ENCODE results near the gene DGCR6L. TPM values are rescaled to one million over a fixed set of nuclear protein-coding genes. Genes with fewer than 3 reads are reported as not detected.
"Not testable (repeated sequence)": the region's sequence is repeated elsewhere in the genome, so short reads cannot be mapped to it uniquely, and the experiment has no call there.

DGCR6L gene
- total RNA-seq, 1 donor from 2014 or later: 24.1 TPM

- peaks cover 5% of the 10 kb centered on the region for H3K4me1 Mint-ChIP-seq (ENCODE audit: low read depth, unreplicated experiment)
- no peak for DNase-seq
- H3K27me3 Mint-ChIP-seq (ENCODE audit: unreplicated experiment): peaks cover 6% of the 10 kb centered on the region
- H3K9me3 Mint-ChIP-seq (ENCODE audit: unreplicated experiment): peaks cover 2% of the 10 kb centered on the region
- H3K27ac Mint-ChIP-seq (ENCODE audit: unreplicated experiment): no peak overlapping the region
- H3K4me3 Mint-ChIP-seq (ENCODE audit: unreplicated experiment): no peak overlapping the region
- TF ChIP-seq CTCF (IDR thresholded peaks at IDR 0.05; ENCODE audit: partially characterized antibody, unreplicated experiment): no peak
- H3K36me3 Mint-ChIP-seq (ENCODE audit: unreplicated experiment): no peaks in the 10 kb centered on the region
These were observed 4.3 kb upstream of the DGCR6L start for GRCh38 chr22:20324139-20324516.

GRCh38 chr22:20321552-20322211 is 1.8 kb upstream of the DGCR6L start:
- DNase-seq; H3K27me3 Mint-ChIP-seq (ENCODE audit: unreplicated experiment); H3K4me1 Mint-ChIP-seq (ENCODE audit: low read depth, unreplicated experiment); H3K27ac Mint-ChIP-seq (ENCODE audit: unreplicated experiment); H3K9me3 Mint-ChIP-seq (ENCODE audit: unreplicated experiment); H3K36me3 Mint-ChIP-seq (ENCODE audit: unreplicated experiment): not testable (repeated sequence)
- H3K4me3 Mint-ChIP-seq (ENCODE audit: unreplicated experiment): peak overlapping the region; percentile 11

- H3K27me3 Mint-ChIP-seq (ENCODE audit: unreplicated experiment); H3K9me3 Mint-ChIP-seq (ENCODE audit: unreplicated experiment); H3K4me1 Mint-ChIP-seq (ENCODE audit: low read depth, unreplicated experiment); DNase-seq; H3K36me3 Mint-ChIP-seq (ENCODE audit: unreplicated experiment): not testable (repeated sequence)
- Mint-ChIP-seq H3K27ac (ENCODE audit: unreplicated experiment) (peak overlapping the region; percentile 86), H3K4me3 (ENCODE audit: unreplicated experiment) (peak overlapping the region; percentile 94)
These were observed 1.0 kb upstream of the DGCR6L start for GRCh38 chr22:20320659-20321551.

- Mint-ChIP-seq H3K27me3 (ENCODE audit: unreplicated experiment) (peaks cover 9% of the 10 kb centered on the region), H3K4me3 (ENCODE audit: unreplicated experiment) (peak overlapping the region; percentile 89), H3K27ac (ENCODE audit: unreplicated experiment) (peak overlapping the region; percentile 59), H3K36me3 (ENCODE audit: unreplicated experiment) (no peaks in the 10 kb centered on the region), H3K4me1 (ENCODE audit: low read depth, unreplicated experiment) (peaks cover 9% of the 10 kb centered on the region), H3K9me3 (ENCODE audit: unreplicated experiment) (no peaks in the 10 kb centered on the region)
- DNase-seq: no peak
- no peak for TF ChIP-seq CTCF (IDR thresholded peaks at IDR 0.05; ENCODE audit: partially characterized antibody, unreplicated experiment)
These were observed 667 bp downstream of the DGCR6L start for GRCh38 chr22:20319041-20319744.

GRCh38 chr22:20318043-20318688 is 1.7 kb downstream of the DGCR6L start:
- H3K4me1 Mint-ChIP-seq (ENCODE audit: low read depth, unreplicated experiment); H3K27ac Mint-ChIP-seq (ENCODE audit: unreplicated experiment); DNase-seq; H3K27me3 Mint-ChIP-seq (ENCODE audit: unreplicated experiment); H3K36me3 Mint-ChIP-seq (ENCODE audit: unreplicated experiment); H3K9me3 Mint-ChIP-seq (ENCODE audit: unreplicated experiment): not testable (repeated sequence)
- H3K4me3 Mint-ChIP-seq (ENCODE audit: unreplicated experiment): peak overlapping the region; percentile 36

- Mint-ChIP-seq H3K4me3 (ENCODE audit: unreplicated experiment) (peak overlapping the region; percentile 36), H3K4me1 (ENCODE audit: low read depth, unreplicated experiment) (peaks cover 11% of the 10 kb centered on the region)
- not testable (repeated sequence) for H3K27me3 Mint-ChIP-seq (ENCODE audit: unreplicated experiment); H3K9me3 Mint-ChIP-seq (ENCODE audit: unreplicated experiment); H3K36me3 Mint-ChIP-seq (ENCODE audit: unreplicated experiment); H3K27ac Mint-ChIP-seq (ENCODE audit: unreplicated experiment)
- peak; percentile 55 for DNase-seq
- TF ChIP-seq CTCF (IDR thresholded peaks at IDR 0.05; ENCODE audit: partially characterized antibody, unreplicated experiment): peak; percentile 71
These were observed 2.3 kb downstream of the DGCR6L start for GRCh38 chr22:20317402-20318042.
